NB4 (cell line): Measurements from ENCODE around the gene PACS1.

ENCODE experiments used
- CTCF ChIP-seq: IDR thresholded peaks from one replicate; pipeline ENCODE4 v1.5.1; 2012; ENCODE audit warnings: low read depth, low read length
- POLR2A ChIP-seq: IDR thresholded peaks from 2 replicates; pipeline ENCODE4 v1.6.1; 2011; ENCODE audit warnings: mild to moderate bottlenecking; ENCODE audit not compliant: insufficient read length; ENCODE audit errors: extremely low read depth

DNA sequence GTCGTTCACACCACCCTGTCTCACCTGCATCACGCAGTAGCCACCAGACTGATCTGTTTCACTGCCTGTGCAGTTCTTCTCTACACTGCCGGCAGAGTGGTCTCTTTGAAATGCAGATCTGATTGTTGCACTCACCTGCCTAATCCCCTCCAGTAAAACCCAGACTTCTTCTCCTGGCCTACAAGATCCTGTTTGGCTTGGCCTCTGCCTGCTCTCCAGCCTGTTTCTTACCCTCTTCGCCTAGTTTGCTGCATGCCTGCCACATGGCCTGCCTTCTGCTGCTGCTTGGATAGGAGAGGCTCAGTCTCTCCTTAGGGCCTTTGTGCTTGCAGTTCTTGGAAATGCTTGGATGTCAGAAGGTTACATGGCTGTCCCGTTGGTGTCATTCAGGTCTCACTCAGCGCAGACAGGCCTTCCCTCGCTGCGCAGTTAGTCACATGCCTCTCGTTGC, 42.0 kb downstream of the PACS1 start:
- TF ChIP-seq POLR2A (no peak), CTCF (no peak)
